ENCODE results near the gene FHOD3.

Gene FHOD3

GRCh38 chr18:36297417-36298125 is at the start of gene FHOD3:
TSS of gene FHOD3 (plus strand) at chr18:36297713. CDS start at chr18:36297836, 123 bp downstream.
- no peak for DNase-seq

GRCh38 chr18:36249392-36249791 is 48.1 kb upstream of the FHOD3 start:
- DNase-seq: peak; percentile 19

- DNase-seq: no peak
These were observed 46.7 kb upstream of the FHOD3 start for GRCh38 chr18:36250827-36251226.

- no peak for DNase-seq
These were observed 42.3 kb upstream of the FHOD3 start for GRCh38 chr18:36255072-36255698.

- no peak for DNase-seq
These were observed 41.4 kb upstream of the FHOD3 start for GRCh38 chr18:36256094-36256493.

GRCh38 chr18:36262971-36263370 is 34.5 kb upstream of the FHOD3 start:
- DNase-seq: no peak

- no peak for DNase-seq
These were observed 33.2 kb upstream of the FHOD3 start for GRCh38 chr18:36264283-36264682.

- no peak for DNase-seq
These were observed 32.5 kb upstream of the FHOD3 start for GRCh38 chr18:36265015-36265414.

GRCh38 chr18:36269157-36269556 is 28.4 kb upstream of the FHOD3 start:
- no peak for DNase-seq

- DNase-seq: no peak
These were observed 26.4 kb upstream of the FHOD3 start for GRCh38 chr18:36271153-36271552.

- DNase-seq: no peak
These were observed 24.2 kb upstream of the FHOD3 start for GRCh38 chr18:36273347-36273746.

- no peak for DNase-seq
These were observed 23.3 kb upstream of the FHOD3 start for GRCh38 chr18:36274083-36274715.

GRCh38 chr18:36275561-36275960 is 22.0 kb upstream of the FHOD3 start:
- no peak for DNase-seq

GRCh38 chr18:36279001-36279400 is 18.5 kb upstream of the FHOD3 start:
- DNase-seq: no peak

GRCh38 chr18:36281936-36282335 is 15.6 kb upstream of the FHOD3 start:
- peak; percentile 57 for DNase-seq

- no peak for DNase-seq
These were observed 14.1 kb upstream of the FHOD3 start for GRCh38 chr18:36283448-36283847.

GRCh38 chr18:36284268-36284667 is 13.2 kb upstream of the FHOD3 start:
- no peak for DNase-seq

GRCh38 chr18:36284671-36285295 is 12.7 kb upstream of the FHOD3 start:
- no peak for DNase-seq

GRCh38 chr18:36287653-36288052 is 9.9 kb upstream of the FHOD3 start:
- DNase-seq: no peak

GRCh38 chr18:36288689-36289088 is 8.8 kb upstream of the FHOD3 start:
- no peak for DNase-seq

GRCh38 chr18:36294031-36294430 is 3.5 kb upstream of the FHOD3 start:
- DNase-seq: no peak

GRCh38 chr18:36295214-36295613 is 2.3 kb upstream of the FHOD3 start:
- DNase-seq: no peak

- no peak for DNase-seq
These were observed 1.6 kb upstream of the FHOD3 start for GRCh38 chr18:36295880-36296301.

All from NCI-H524 treated with DMSO at 0.1 percent for 48 hours (cell line).